K562 (cell line): Measurements from ENCODE around the gene ETFBKMT. TPM values are rescaled to one million over a fixed set of nuclear protein-coding genes. Genes with fewer than 3 reads are reported as not detected.

Source experiments
- CEBPB ChIP-seq: fragments of 450-650 bp; IDR thresholded peaks from 2 replicates; pipeline ENCODE4 v1.6.1; 2016; ENCODE audit warnings: missing genetic modification characterization, missing compliant biosample characterization
- CLOCK ChIP-seq: fragments of 250-450 bp; sonication (Bioruptor Pico); IDR thresholded peaks from 2 replicates; pipeline ENCODE4 v1.4.0; 2020; ENCODE audit warnings: mild to moderate bottlenecking, moderate library complexity, borderline replicate concordance
- GTF3C2 ChIP-seq: IDR thresholded peaks from 3 replicates; pipeline ENCODE4 v1.6.1; 2011; ENCODE audit warnings: borderline replicate concordance, mild to moderate bottlenecking, moderate library complexity; ENCODE audit not compliant: insufficient read length; ENCODE audit errors: extremely low read depth
- HOXB6 ChIP-seq: fragments of 250-450 bp; sonication (Bioruptor Pico); IDR thresholded peaks from 2 replicates; pipeline ENCODE4 v1.5.1; 2022; ENCODE audit warnings: mild to moderate bottlenecking, borderline replicate concordance
- POLR3A ChIP-seq: IDR thresholded peaks from 2 replicates; pipeline ENCODE4 v1.6.1; 2011; ENCODE audit warnings: borderline replicate concordance, mild to moderate bottlenecking, moderate library complexity; ENCODE audit not compliant: insufficient read length, insufficient read depth; ENCODE audit errors: extremely low read depth
- PTBP1 ChIP-seq: fragments of 200-400 bp; formaldehyde crosslinking; IDR thresholded peaks from 2 replicates; pipeline ENCODE4 v1.6.1; 2017; ENCODE audit warnings: low read depth, low read length
- RCOR1 ChIP-seq, 2 experiments: IDR thresholded peaks; 2 replicates each; pipeline ENCODE4 v1.6.1; 2012; ENCODE audit warnings: low read depth in 2 of 2, low read length in 2 of 2, borderline replicate concordance in 1 of 2, improper control_type of control experiment in 1 of 2
- SAP30 ChIP-seq: fragments of 200-600 bp; sonication (generic); IDR thresholded peaks from 2 replicates; pipeline ENCODE4 v1.6.1; 2012; ENCODE audit warnings: borderline replicate concordance, low read depth, mild to moderate bottlenecking, moderate library complexity, low read length, control low read depth, inconsistent platforms; ENCODE audit not compliant: insufficient read depth, poor library complexity, severe bottlenecking
- SP1 ChIP-seq: sonication (generic); formaldehyde crosslinking; IDR thresholded peaks from 2 replicates; pipeline ENCODE4 v1.8.1; 2022; ENCODE audit warnings: mild to moderate bottlenecking, missing genetic modification reagents
- ZBTB17 ChIP-seq: fragments of 450-650 bp; formaldehyde crosslinking; IDR thresholded peaks from 2 replicates; pipeline ENCODE4 v1.4.0; 2020; ENCODE audit warnings: mild to moderate bottlenecking
- ZBTB40 ChIP-seq, 2 experiments: fragments of 450-650 bp in 1 of 2; sonication (generic) in 1 of 2; formaldehyde crosslinking in 1 of 2; IDR thresholded peaks; 2 replicates each; pipeline versions ENCODE4 v1.7.1 to v1.9.0; 2016 to 2022; ENCODE audit warnings: inconsistent platforms in 1 of 2, mild to moderate bottlenecking in 1 of 2, missing genetic modification reagents in 1 of 2
- polyA plus RNA-seq, 8 experiments: library from polyadenylated mRNA; depleted of rRNA in 4 of 8; stranded (reverse) in 5 of 8; unstranded in 3 of 8; fragments of >200 nt; fragmentation: Nextera tagmentation in 2 of 8; fragmentation: Illumina TruSeq in 1 of 8; extraction: Ambion mirVana in 2 of 8; extraction: Trizol in 1 of 8; gene quantifications; 2 replicates each; pipeline versions ENCODE4 v1.2.1 to v1.2.3, GENCODE V29; 2011 to 2014; ENCODE audit warnings: inconsistent platforms in 1 of 8, missing spikeins in 1 of 8
- total RNA-seq, 7 experiments: library from RNA; depleted of rRNA in 6 of 7; stranded (reverse); fragments of >200 nt in 6 of 7; fragmentation: Illumina TruSeq in 2 of 7; extraction: Trizol in 2 of 7; gene quantifications; 2 replicates each; pipeline versions ENCODE4 v1.2.1 to v1.2.3, GENCODE V29; 2011 to 2021; ENCODE audit warnings: low replicate concordance in 1 of 7

Gene ETFBKMT
- total and polyA plus RNA-seq, 9 of the 15 experiments (the other 6 are each of a cell fraction or from before 2014, with no cell fraction given) = 0.18 to 1.7 (median 0.96) TPM

GRCh38 chr12:31715283-31715825 lies 55.9 kb downstream of the ETFBKMT start (continued):
- no peak for TF ChIP-seq ZBTB40 (IDR thresholded peaks at IDR 0.05)
- no peak for TF ChIP-seq ZBTB40 (CRISPR knock-in tag; IDR thresholded peaks at IDR 0.05)
- TF ChIP-seq GTF3C2 = no peak
- no peak for TF ChIP-seq SP1
- TF ChIP-seq PTBP1 = no peak
- TF ChIP-seq CEBPB (tag) = no peak
- peak in 1 of 2 experiments; percentile 92; a peak in 2 of 4 replicates for TF ChIP-seq RCOR1 (IDR thresholded peaks at IDR 0.05; ENCODE audit: borderline replicate concordance in 1 of 2, low read depth in 2 of 2, low read length in 2 of 2)
- TF ChIP-seq HOXB6 = no peak
- no peak for TF ChIP-seq CLOCK (CRISPR knock-in tag)
- 0 out of 2 replicates have a peak, but pooled peaks have one; percentile 18 for TF ChIP-seq ZBTB17 (CRISPR knock-in tag)
- TF ChIP-seq POLR3A = no peak
- no peak for TF ChIP-seq SAP30
